ENCODE data around the gene GRAP2.
"Not testable (repeated sequence)": the region's sequence is repeated elsewhere in the genome, so short reads cannot be mapped to it uniquely, and the experiment has no call there.

Gene GRAP2

GRCh38 chr22:39898997-39899396, 1.9 kb upstream of the GRAP2 start:
- DNase-seq, result no peak

DNA sequence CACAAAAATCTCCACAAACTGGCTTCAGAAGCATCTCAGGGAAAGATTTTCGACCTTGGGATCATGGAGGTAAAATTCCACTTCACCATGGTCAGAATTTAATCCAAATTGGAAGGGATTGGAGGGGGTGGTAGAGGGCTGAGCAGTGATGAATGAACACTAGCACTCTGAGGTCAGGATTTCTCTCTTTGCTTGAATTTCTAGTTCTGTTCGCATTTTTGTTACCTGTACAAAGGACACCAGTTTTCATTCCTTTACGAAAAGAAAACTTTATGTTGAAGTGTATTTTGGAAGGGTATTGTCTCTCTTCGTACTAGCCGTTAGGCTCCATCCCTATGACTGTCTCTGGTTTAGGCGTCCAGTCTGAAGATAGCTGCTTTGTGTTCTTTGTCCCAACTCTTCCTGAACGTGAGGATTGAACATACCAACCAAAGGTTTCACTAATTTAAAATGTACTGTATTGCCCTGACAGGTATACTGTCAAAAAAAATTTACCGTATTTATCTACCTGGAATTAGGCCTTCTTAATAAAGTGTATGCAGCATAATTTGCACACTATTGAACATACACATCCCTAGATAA, 772 bp downstream of the GRAP2 start:
- no peak for DNase-seq

DNA sequence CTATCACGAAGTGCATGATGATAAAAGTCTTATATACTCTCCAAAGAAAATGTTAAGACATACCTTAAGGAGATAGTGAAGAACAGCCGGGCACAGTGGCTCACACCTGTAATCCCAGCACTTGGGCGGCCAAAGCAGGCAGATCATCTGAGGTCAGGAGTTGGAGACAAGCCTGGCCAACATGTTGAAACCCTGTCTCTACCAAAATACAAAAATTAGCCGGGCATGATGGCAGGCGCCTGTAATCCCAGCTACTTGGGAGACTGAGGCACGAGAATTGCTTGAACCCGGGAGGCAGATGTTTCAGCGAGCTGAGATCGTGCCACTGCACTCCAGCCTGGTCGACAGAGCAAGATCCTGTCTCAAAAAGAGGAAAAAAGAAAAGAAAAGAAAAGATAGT, 3.1 kb downstream of the GRAP2 start:
- DNase-seq, result not testable (repeated sequence)

DNA sequence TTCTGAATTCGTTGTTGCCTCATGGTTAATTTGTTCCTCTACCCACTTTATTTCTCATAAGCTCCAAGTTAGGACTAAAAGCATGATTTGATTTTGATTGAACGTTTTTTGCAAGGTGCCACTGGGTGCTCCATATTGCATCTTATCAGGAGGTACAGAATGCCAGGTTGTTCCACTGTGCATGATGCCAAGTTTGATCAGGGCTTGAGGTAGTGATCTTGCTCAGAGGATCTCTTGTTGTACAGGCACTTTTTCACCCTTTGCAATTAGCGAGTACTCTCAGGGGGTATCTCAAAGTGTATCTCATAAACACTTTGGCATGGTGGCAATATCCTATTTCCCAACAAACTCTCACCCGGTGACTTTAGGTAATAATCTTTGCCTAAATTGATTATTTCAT, 4.0 kb downstream of the GRAP2 start:
- DNase-seq, result no peak

- DNase-seq, result no peak
Observed at GRCh38 chr22:39905687-39906086, 4.8 kb downstream of the GRAP2 start.

DNA sequence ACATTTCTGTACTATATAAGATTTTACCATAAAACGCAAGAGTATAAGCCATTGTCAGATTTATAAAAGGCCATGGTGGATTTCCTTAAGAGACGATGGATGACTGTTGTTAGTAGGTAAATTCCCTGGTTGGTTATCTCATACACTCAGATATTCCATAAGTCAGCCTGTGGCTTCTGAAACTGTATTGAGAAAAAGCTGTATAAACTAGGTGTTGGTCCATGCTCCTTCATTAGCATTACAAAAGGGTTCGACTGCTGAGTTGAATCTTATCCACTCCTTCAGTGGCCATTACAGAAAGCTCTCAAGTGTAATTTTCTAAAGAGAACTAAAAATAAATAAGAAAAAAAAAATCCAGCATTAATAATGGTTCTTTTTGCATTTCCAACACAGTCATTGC, 5.3 kb downstream of the GRAP2 start:
- no peak for DNase-seq

- no peak for DNase-seq
Observed at GRCh38 chr22:39907047-39907446, 6.2 kb downstream of the GRAP2 start.

DNA sequence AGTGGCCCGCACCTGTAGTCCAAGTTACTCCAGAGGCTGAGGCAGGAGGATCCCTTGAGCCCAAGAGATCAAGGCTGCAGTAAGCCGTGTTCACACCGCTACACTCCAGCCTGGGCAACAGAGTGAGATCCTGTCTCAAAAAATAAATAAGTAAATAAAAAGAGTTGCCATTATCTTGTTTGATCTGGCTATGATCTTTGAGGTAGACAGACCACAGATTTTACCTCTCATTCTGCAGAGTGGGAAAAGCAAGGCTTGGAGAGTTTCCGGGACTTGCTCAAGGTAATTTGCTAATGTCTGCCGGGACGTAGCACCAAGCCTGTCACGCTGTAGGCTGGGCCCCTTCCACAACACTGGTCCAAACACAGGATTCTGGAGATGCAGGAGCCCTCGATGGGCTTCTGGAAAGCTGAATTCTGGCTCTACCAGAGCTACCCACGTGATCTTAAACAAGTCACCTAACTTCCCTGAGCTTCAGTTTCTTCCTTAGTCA, 6.8 kb downstream of the GRAP2 start:
- DNase-seq, result no peak

- DNase-seq, result no peak
Observed at GRCh38 chr22:39908136-39908535, 7.3 kb downstream of the GRAP2 start.

DNA sequence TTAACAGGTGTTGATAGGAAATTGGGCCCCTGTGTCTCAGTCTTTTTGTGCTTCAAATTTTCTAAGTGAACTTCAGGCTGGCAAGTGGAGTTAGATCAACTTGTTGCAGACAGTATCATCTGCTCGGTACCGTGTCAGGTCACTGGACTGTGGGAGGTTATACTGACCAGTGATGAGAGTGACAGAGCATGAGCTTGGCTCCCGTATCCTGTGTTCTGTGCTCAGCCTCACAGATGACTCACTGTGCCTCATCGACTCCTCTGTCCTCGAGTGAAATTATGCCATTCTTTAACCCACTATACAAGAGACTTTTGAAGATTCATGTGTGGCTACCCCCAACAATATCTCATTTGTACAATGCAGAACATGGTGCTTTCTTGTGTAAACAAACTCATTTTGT, 7.9 kb downstream of the GRAP2 start:
- DNase-seq, result no peak

- DNase-seq, result no peak
Observed at GRCh38 chr22:39910876-39911613, 10.2 kb downstream of the GRAP2 start.

- no peak for DNase-seq
Observed at GRCh38 chr22:39913321-39913720, 12.4 kb downstream of the GRAP2 start.

DNA sequence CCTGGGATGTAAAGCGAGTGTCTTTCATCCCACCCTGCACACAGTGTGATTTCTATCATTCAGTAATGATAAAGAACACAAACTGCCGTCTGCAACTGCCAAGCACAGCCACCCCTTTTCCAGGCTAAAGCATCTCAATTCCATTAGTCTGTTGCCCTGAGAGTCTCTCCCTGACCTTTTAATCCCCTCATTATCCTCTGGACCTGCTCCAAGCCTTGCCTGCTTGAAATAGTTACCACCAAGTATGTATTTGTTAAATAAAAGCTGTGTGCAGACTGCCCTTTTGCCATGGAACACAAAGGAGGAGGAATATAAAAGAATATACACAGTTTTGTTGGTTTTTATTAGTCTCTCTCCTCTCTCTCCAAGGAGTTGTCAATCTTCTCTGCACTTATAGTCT, 13.0 kb downstream of the GRAP2 start:
- DNase-seq, result no peak

- DNase-seq, result no peak
Observed at GRCh38 chr22:39914584-39914983, 13.7 kb downstream of the GRAP2 start.

DNA sequence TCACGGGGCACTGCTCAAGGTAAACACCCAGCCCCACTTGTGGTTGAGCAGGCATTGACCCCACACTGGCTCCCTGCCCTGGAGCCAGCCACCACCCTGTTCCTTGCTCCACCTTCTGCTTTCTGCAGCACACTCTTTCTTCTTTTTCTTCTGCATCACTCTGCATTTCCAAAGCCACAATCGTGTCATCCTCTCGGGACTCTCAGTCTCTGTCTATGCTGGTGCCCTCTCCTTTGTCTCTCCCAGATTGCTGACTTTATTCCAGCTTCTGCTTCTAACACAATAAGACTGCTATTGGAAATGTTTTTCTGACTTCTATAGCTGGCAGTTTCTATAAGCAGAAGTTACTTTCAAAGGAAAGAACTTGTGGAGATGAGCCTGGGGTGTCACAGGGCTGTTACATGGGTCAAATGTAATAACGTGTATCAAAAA, 14.4 kb downstream of the GRAP2 start:
- DNase-seq, result no peak

- DNase-seq, result no peak
Observed at GRCh38 chr22:39916496-39916895, 15.6 kb downstream of the GRAP2 start.

GRCh38 chr22:39917197-39917643, 16.3 kb downstream of the GRAP2 start:
- DNase-seq, result no peak

DNA sequence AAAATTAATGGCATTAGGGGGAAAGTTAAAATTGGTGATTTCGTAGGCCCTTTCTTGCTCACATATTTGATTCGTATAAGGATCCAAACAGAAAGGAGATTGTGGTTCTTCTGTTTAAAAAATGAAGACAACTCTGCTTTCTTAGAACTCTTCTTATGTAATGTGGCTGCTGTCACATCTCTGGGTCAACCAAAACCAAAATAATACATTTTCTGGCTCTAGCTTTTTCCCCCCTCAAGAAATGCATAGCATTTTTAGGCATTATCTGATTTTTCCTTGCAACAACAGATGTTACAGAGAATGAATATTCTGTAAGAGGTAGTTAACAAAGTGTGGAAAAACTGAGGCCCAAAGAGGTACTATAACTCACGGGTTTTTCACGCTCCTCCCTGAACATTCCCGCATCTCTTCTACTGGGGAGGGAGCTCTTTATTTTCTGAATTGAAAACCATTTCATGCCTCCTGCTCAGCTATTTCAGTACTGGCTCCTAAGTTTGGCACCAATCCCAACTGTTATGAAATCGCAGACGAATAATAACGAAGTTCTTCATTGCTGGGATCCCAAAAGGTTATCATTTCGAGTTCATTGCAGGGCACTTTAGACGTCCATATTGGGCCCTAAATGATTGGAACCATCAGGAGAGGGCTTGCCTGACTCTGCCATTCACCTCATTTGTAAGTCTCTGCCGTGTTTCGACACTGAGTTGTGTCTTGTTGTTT, 17.1 kb downstream of the GRAP2 start:
- no peak for DNase-seq

DNA sequence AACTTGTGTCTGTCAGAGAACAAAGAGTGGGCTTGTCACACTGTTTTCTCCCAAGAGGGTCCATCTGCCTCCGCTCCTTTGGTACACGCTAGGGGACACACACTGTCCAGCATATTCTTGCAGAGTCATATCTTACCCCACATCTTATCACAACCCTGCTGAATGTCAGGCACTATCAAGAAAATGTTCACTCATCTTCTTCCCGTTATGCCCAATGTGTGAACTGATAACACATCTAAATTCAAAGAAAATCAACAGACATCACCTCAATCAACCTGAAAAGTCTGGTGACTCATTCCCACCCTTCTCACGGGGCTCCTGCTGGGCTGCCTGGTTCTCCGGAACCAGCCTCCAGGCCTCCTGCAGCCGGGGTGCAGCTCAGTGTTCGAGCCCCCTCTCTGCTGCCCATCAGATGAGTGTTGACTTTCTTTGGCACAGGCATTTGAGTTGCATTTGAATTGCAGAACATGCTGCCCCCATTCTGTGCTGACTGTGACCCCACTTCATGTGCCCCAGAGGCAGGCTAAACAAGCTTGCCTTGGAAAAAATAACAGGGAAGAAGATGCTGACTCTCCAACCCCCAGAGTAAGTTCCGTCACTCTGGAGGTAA, 19.4 kb downstream of the GRAP2 start:
- no peak for DNase-seq

DNA sequence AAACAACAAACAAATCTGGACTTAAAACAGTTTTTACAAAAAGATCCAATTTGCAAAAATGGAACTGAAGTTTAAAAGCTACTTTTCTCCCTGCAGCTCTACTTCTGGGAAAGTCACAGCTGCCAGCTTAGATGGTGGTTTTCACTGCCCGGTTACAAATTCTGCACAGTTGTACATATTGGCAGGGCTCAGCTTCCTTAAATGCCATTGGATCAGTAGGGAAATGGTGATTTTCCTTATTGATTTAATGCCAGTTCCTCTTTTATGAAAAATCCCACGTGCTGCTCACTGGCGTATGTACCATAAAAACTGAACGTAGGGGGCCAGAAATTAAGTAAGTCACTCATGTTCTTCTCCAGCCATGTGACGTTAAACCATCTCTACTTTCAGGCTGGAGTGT, 22.8 kb downstream of the GRAP2 start:
- DNase-seq, result no peak

DNA sequence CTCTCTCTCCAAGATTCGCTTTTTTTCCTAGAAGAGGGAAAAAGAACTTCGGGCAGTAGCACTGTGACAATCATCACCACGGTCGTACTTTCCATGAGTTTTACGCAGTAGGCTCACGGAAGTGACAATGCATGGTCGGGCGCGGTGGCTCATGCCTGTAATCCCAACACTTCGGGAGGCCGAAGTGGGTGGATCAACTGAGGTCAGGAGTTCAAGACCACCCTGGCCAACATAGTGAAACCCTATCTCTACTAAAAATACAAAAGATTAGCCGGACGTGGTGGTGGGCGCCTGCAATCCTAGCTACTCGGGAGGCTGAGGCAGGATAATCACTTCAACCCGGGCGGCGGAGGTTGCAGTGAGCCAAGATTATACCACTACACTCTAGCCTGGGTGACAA, 23.4 kb downstream of the GRAP2 start:
- DNase-seq, result no peak

DNA sequence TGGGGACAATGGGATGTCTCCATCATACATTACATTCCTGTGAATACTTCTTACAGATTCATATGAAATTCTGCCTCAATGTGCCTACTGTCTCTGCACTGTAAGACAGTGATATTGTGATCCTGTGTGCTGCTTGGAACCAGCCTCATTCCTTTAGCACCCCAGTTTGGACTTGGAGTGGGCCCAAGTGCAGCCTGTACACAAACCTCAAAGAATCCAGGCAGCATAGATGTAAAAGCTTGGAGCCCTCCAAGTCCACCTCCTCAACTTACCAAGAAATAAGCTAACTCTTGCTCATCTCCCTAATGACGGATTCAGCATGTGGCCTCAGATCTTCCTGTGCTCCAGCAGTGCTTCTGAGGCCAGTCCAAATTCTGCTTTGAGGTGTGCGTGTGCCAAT, 24.4 kb downstream of the GRAP2 start:
- no peak for DNase-seq

DNA sequence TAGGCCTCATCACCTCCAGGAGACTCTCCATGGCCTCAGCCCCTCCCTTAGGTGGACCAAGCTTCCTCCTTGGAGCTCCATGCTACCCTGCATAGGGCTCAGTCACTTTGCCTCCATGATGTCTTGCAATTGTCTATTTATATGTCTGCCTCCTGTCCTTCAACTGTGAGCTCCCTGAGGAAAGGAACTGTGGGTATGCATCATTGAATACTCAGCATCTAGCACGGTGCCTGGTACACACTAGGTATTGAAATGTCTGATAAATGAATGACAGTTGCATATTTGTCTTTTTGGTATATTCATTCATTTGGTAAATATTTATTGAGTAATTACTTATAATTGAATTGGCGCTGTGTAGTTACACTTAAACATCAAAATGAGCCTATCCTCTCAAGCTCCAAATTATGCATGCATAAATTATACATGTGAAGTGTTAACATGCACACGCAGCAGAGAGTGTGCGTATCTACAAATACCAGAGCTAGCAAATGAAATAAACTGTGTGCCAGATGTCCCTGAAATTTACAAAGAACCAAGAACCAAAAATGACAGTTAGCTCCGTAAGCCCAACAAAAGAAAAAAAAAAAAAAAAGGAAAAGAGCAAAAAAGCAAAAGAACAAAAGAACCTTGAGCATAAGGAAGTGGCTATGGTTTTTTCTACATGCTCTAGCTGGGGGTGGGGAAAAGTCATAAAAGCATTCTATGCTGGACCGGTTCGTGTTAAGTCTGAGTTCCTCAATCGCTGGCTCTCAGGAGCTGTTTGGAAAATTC, 25.2 kb downstream of the GRAP2 start:
- no peak for DNase-seq
